Neural cell (in vitro differentiated cells): Measurements from ENCODE around the gene KRT80. TPM values are rescaled to one million over a fixed set of nuclear protein-coding genes. Genes with fewer than 3 reads are reported as not detected.

ENCODE experiments used
- H2AFZ ChIP-seq: fragments of 200-600, 300-800 bp; sonication (generic), shearing (Covaris generic); 2 replicates; pipeline ENCODE4 v1.6.0; 2014; ENCODE audit warnings: low read depth, mild to moderate bottlenecking, antibody characterized with exemption, low read length, moderate library complexity
- H3F3A ChIP-seq: fragments of 200-600 bp; shearing (Covaris generic); 2 replicates; pipeline ENCODE4 v1.6.1; 2016; ENCODE audit warnings: mild to moderate bottlenecking, moderate library complexity, mixed read lengths, antibody characterized with exemption, low read length; ENCODE audit not compliant: insufficient read depth, poor library complexity, severe bottlenecking
- H3K27ac ChIP-seq: fragments of 200-600, 300-800 bp; sonication (generic), shearing (Covaris generic); 2 replicates; pipeline ENCODE4 v1.5.1; 2014; ENCODE audit warnings: mild to moderate bottlenecking, low read length, moderate library complexity
- H3K27me3 ChIP-seq: fragments of 300-800, 200-600 bp; sonication (generic), shearing (Covaris generic); 2 replicates; pipeline ENCODE4 v1.6.0; 2014; ENCODE audit warnings: mild to moderate bottlenecking, low read depth, low read length, moderate library complexity; ENCODE audit not compliant: insufficient read depth
- H3K36me3 ChIP-seq: fragments of 300-800, 200-600 bp; sonication (generic), shearing (Covaris generic); 2 replicates; pipeline ENCODE4 v1.5.1; 2014; ENCODE audit warnings: mild to moderate bottlenecking, antibody characterized with exemption, low read length, moderate library complexity; ENCODE audit not compliant: insufficient read depth
- H3K4me2 ChIP-seq: fragments of 300-800, 200-600 bp; sonication (generic), shearing (Covaris generic); 2 replicates; pipeline ENCODE4 v1.6.0; 2014; ENCODE audit warnings: mild to moderate bottlenecking, low read length
- H3K4me3 ChIP-seq: fragments of 300-800, 200-600 bp; sonication (generic), shearing (Covaris generic); 2 replicates; pipeline ENCODE4 v1.5.1; 2014; ENCODE audit warnings: mild to moderate bottlenecking, low read length, moderate library complexity
- H3K79me2 ChIP-seq: fragments of 200-600 bp; shearing (Covaris generic); replicated peaks from 2 replicates; pipeline ENCODE4 v1.6.0; 2014; ENCODE audit warnings: mild to moderate bottlenecking, low read length, moderate library complexity; ENCODE audit not compliant: insufficient read depth
- H3K9ac ChIP-seq: fragments of 300-800, 200-600 bp; sonication (generic), shearing (Covaris generic); 2 replicates; pipeline ENCODE4 v1.6.1; 2016; ENCODE audit warnings: mild to moderate bottlenecking, low read length, mixed read lengths
- H3K9me2 ChIP-seq: fragments of 200-600 bp; shearing (Covaris generic); 2 replicates; pipeline ENCODE4 v1.6.1; 2016; ENCODE audit warnings: mild to moderate bottlenecking, low read length, mixed read lengths; ENCODE audit not compliant: insufficient read depth
- H3K9me3 ChIP-seq: fragments of 200-600, 300-800 bp; sonication (generic), shearing (Covaris generic); 2 replicates; pipeline ENCODE4 v1.6.1; 2016; ENCODE audit warnings: mild to moderate bottlenecking, mixed run types, low read length, moderate library complexity, mixed read lengths
- H4K20me1 ChIP-seq: fragments of 200-600 bp; shearing (Covaris generic); 2 replicates; pipeline ENCODE4 v1.6.1; 2016; ENCODE audit warnings: mild to moderate bottlenecking, mixed run types; ENCODE audit not compliant: insufficient read depth
- CTCF ChIP-seq: fragments of 450-650 bp; IDR thresholded peaks from 2 replicates; pipeline ENCODE4 v1.5.1; 2014; ENCODE audit warnings: antibody characterized with exemption, mild to moderate bottlenecking, moderate library complexity; ENCODE audit not compliant: poor library complexity, severe bottlenecking
- EP300 ChIP-seq: fragments of 450-650 bp; conservative IDR thresholded peaks from 2 replicates; pipeline ENCODE4 v1.6.1; 2014; ENCODE audit warnings: antibody characterized with exemption, mild to moderate bottlenecking, moderate library complexity; ENCODE audit not compliant: poor library complexity, severe bottlenecking
- EZH2 ChIP-seq: fragments of 200-600, 300-800 bp; shearing (Covaris generic), sonication (generic); IDR thresholded peaks from 2 replicates; pipeline ENCODE4 v1.6.1; 2014; ENCODE audit warnings: antibody characterized with exemption, low read length, borderline replicate concordance, mild to moderate bottlenecking; ENCODE audit not compliant: insufficient read depth, poor library complexity, severe bottlenecking
- MXI1 ChIP-seq: fragments of 450-650 bp; conservative IDR thresholded peaks from 2 replicates; pipeline ENCODE4 v1.6.1; 2014; ENCODE audit warnings: antibody characterized with exemption, mild to moderate bottlenecking; ENCODE audit not compliant: poor library complexity, severe bottlenecking
- POLR2AphosphoS5 ChIP-seq: IDR thresholded peaks from 2 replicates; pipeline ENCODE4 v1.6.1; 2012
- RAD21 ChIP-seq: fragments of 450-650 bp; conservative IDR thresholded peaks from 2 replicates; pipeline ENCODE4 v1.6.1; 2014; ENCODE audit warnings: antibody characterized with exemption, mild to moderate bottlenecking, moderate library complexity
- REST ChIP-seq: IDR thresholded peaks from 2 replicates; pipeline ENCODE4 v1.6.1; 2012; ENCODE audit warnings: borderline replicate concordance
- SMC3 ChIP-seq: fragments of 450-650 bp; conservative IDR thresholded peaks from 2 replicates; pipeline ENCODE4 v1.6.1; 2014; ENCODE audit warnings: antibody characterized with exemption, mild to moderate bottlenecking, moderate library complexity; ENCODE audit not compliant: poor library complexity
- TAF1 ChIP-seq: IDR thresholded peaks from 2 replicates; pipeline ENCODE4 v1.6.1; 2012; ENCODE audit warnings: low read depth
- polyA plus RNA-seq: library from polyadenylated mRNA; depleted of rRNA; stranded (reverse); fragments of >200 nt; gene quantifications from 2 replicates; pipeline ENCODE4 v1.2.3, GENCODE V29; 2014

The KRT80 gene
- polyA plus RNA-seq, 1 donor from 2014 or later, result not detected

GRCh38 chr12:52232203-52232673 lies 40.4 kb upstream of the KRT80 start:
- TF ChIP-seq RAD21 (no peak), SMC3 (no peak), REST (no peak)
- no peaks in the 10 kb centered on the region for H3K9me3 ChIP-seq
- no peaks in the 10 kb centered on the region for H3K79me2 ChIP-seq
- H4K20me1 ChIP-seq, result no peaks in the 10 kb centered on the region
- no peaks in the 10 kb centered on the region for H3F3A ChIP-seq
- no peaks in the 10 kb centered on the region for H3K9me2 ChIP-seq
- H2AFZ ChIP-seq, result no peak overlapping the region
- H3K4me2 ChIP-seq, result no peak overlapping the region
- no peak overlapping the region for H3K27ac ChIP-seq
- peaks cover 40% of the 10 kb centered on the region for H3K27me3 ChIP-seq
- H3K36me3 ChIP-seq, result no peaks in the 10 kb centered on the region
- no peak overlapping the region for H3K4me3 ChIP-seq
- no peak overlapping the region for H3K9ac ChIP-seq

GRCh38 chr12:52231305-52232202 lies 39.7 kb upstream of the KRT80 start:
- TF ChIP-seq RAD21, result no peak
- no peak for TF ChIP-seq CTCF
- TF ChIP-seq REST, result no peak
- no peak for TF ChIP-seq EP300
- no peak for TF ChIP-seq EZH2
- no peak for TF ChIP-seq POLR2AphosphoS5
- no peak for TF ChIP-seq MXI1
- no peak for TF ChIP-seq TAF1
- TF ChIP-seq SMC3, result no peak
- Histone ChIP-seq H4K20me1 (no peaks in the 10 kb centered on the region), H3K4me2 (no peak overlapping the region), H3K79me2 (no peaks in the 10 kb centered on the region), H3K9ac (no peak overlapping the region), H3F3A (no peaks in the 10 kb centered on the region), H2AFZ (no peak overlapping the region), H3K9me2 (no peaks in the 10 kb centered on the region), H3K36me3 (no peaks in the 10 kb centered on the region), H3K27me3 (peaks cover 40% of the 10 kb centered on the region), H3K27ac (no peak overlapping the region), H3K4me3 (no peak overlapping the region), H3K9me3 (no peaks in the 10 kb centered on the region)
